IMR-90 (cell line): ENCODE results near the gene ANO10. TPM values are rescaled to one million over a fixed set of nuclear protein-coding genes. Genes with fewer than 3 reads are reported as not detected.
A peak's percentile ranks its signal among the peaks of the same experiment; 100 is the strongest.

Source experiments
- ATAC-seq: fragments of 200-7000 bp; cut with Tn5 transposase; 2 replicates; pipeline ENCODE4 v1.9.1; 2020; ENCODE audit warnings: low read depth, mild to moderate bottlenecking, moderate library complexity
- BruUV-seq: library from RNA; stranded (reverse); fragments of 400-500 nt; replicated peaks from 2 replicates; lab custom pipeline; 2021; lab: Mats Ljungman, UMichigan
- CTCF ChIA-PET: fragments of 300-600 bp; formaldehyde crosslinking; extraction: SDS; loops from one replicate; lab custom pipeline; 2021; ENCODE audit warnings: antibody characterized with exemption; lab: Yijun Ruan, JAX
- POLR2A ChIA-PET: fragments of 300-600 bp; sonication (Branson Sonifier 250); formaldehyde crosslinking; loops from one replicate; lab custom pipeline; 2022; ENCODE audit warnings: antibody characterized with exemption; ENCODE audit not compliant: unreplicated experiment; lab: Charles Lee
- DNase-seq: peaks from one replicate; pipeline ENCODE4 v3.0.0; 2013
- H2AFZ ChIP-seq: replicated peaks from 2 replicates; pipeline ENCODE3; 2013; ENCODE audit warnings: low read length, mild to moderate bottlenecking; ENCODE audit not compliant: poor library complexity
- H2AK5ac ChIP-seq: 2 replicates; pipeline ENCODE4 v1.6.1; 2013; ENCODE audit warnings: low read depth, low read length, inconsistent platforms
- H2AK9ac ChIP-seq: replicated peaks from 2 replicates; pipeline ENCODE3; 2013; ENCODE audit warnings: mild to moderate bottlenecking, low read depth, low read length, moderate library complexity; ENCODE audit not compliant: poor library complexity
- H2BK120ac ChIP-seq: 2 replicates; pipeline ENCODE4 v1.6.1; 2013; ENCODE audit warnings: low read depth, low read length, inconsistent platforms
- H2BK15ac ChIP-seq: 3 replicates; pipeline ENCODE4 v1.6.1; 2013; ENCODE audit warnings: low read depth, low read length, inconsistent platforms
- H2BK20ac ChIP-seq: 2 replicates; pipeline ENCODE4 v1.6.1; 2013; ENCODE audit warnings: low read depth, mild to moderate bottlenecking, inconsistent platforms, low read length, moderate library complexity
- H2BK5ac ChIP-seq: 2 replicates; pipeline ENCODE4 v1.6.1; 2013; ENCODE audit warnings: mild to moderate bottlenecking, low read depth, low read length, inconsistent platforms; ENCODE audit not compliant: poor library complexity, severe bottlenecking
- H3K14ac ChIP-seq: replicated peaks from 2 replicates; pipeline ENCODE4 v1.6.1; 2013; ENCODE audit warnings: low read depth, low read length, inconsistent platforms
- H3K18ac ChIP-seq: 2 replicates; pipeline ENCODE4 v1.6.1; 2013; ENCODE audit warnings: low read depth, low read length, control low read depth
- H3K23ac ChIP-seq: 2 replicates; pipeline ENCODE4 v1.6.1; 2013; ENCODE audit warnings: low read depth, low read length, inconsistent platforms
- H3K27ac ChIP-seq: 2 replicates; pipeline ENCODE4 v1.5.1; 2013; ENCODE audit warnings: mild to moderate bottlenecking, control low read depth, low read length; ENCODE audit not compliant: insufficient read depth
- H3K27me3 ChIP-seq: 2 replicates; pipeline ENCODE4 v1.6.1; 2013; ENCODE audit warnings: low read length; ENCODE audit not compliant: control insufficient read depth, insufficient read depth
- H3K36me3 ChIP-seq: 2 replicates; pipeline ENCODE4 v1.6.1; 2013; ENCODE audit warnings: low read length, mixed read lengths; ENCODE audit not compliant: control insufficient read depth, insufficient read depth
- H3K4ac ChIP-seq: 2 replicates; pipeline ENCODE4 v1.6.1; 2013; ENCODE audit warnings: low read depth, low read length, inconsistent platforms
- H3K4me1 ChIP-seq: 2 replicates; pipeline ENCODE4 v1.6.1; 2013; ENCODE audit warnings: low read length, mixed read lengths; ENCODE audit not compliant: control insufficient read depth, insufficient read depth
- H3K4me2 ChIP-seq: 2 replicates; pipeline ENCODE4 v1.6.1; 2013; ENCODE audit warnings: low read depth, mild to moderate bottlenecking, control low read depth, low read length, moderate library complexity
- H3K4me3 ChIP-seq: 2 replicates; pipeline ENCODE4 v1.5.1; 2013; ENCODE audit warnings: low read depth, mild to moderate bottlenecking, control low read depth, low read length, moderate library complexity; ENCODE audit not compliant: insufficient read depth
- H3K56ac ChIP-seq: 2 replicates; pipeline ENCODE4 v1.6.1; 2013; ENCODE audit warnings: low read length, inconsistent platforms; ENCODE audit not compliant: insufficient read depth; ENCODE audit errors: extremely low read depth
- H3K79me1 ChIP-seq, 2 experiments: 2 replicates each; pipeline ENCODE4 v1.6.1; 2013; ENCODE audit warnings: low read length in 2 of 2, inconsistent platforms in 1 of 2, low read depth in 1 of 2
- H3K9ac ChIP-seq: 2 replicates; pipeline ENCODE4 v1.6.1; 2013; ENCODE audit warnings: low read depth, low read length, control low read depth
- H3K9me1 ChIP-seq: 2 replicates; pipeline ENCODE4 v1.6.1; 2013; ENCODE audit warnings: low read length, inconsistent platforms; ENCODE audit not compliant: insufficient read depth
- H3K9me3 ChIP-seq: 2 replicates; pipeline ENCODE4 v1.6.1; 2013; ENCODE audit warnings: low read length; ENCODE audit not compliant: control insufficient read depth, insufficient read depth
- H4K20me1 ChIP-seq: 2 replicates; pipeline ENCODE4 v1.6.1; 2013; ENCODE audit warnings: low read length, inconsistent platforms; ENCODE audit not compliant: insufficient read depth
- H4K5ac ChIP-seq: 2 replicates; pipeline ENCODE4 v1.6.1; 2013; ENCODE audit warnings: mild to moderate bottlenecking, low read depth, low read length, control low read depth
- H4K8ac ChIP-seq, 2 experiments: 2 replicates each; pipeline ENCODE4 v1.6.1; 2013; ENCODE audit warnings: low read depth in 2 of 2, low read length in 2 of 2, control low read depth in 1 of 2, inconsistent platforms in 1 of 2
- H4K91ac ChIP-seq: 2 replicates; pipeline ENCODE4 v1.6.1; 2013; ENCODE audit warnings: low read depth, low read length, inconsistent platforms; ENCODE audit not compliant: insufficient read depth
- BHLHE40 ChIP-seq: fragments of 150-350 bp; IDR thresholded peaks from 2 replicates; pipeline ENCODE4 v1.6.1; 2016; ENCODE audit warnings: mild to moderate bottlenecking, low read depth, low read length
- CEBPB ChIP-seq: IDR thresholded peaks from 2 replicates; pipeline ENCODE4 v1.6.1; 2012; ENCODE audit warnings: low read depth, low read length, improper control_type of control experiment
- CHD1 ChIP-seq: IDR thresholded peaks from 2 replicates; pipeline ENCODE4 v1.6.1; 2012; ENCODE audit warnings: low read depth, low read length, improper control_type of control experiment
- CTCF ChIP-seq: conservative IDR thresholded peaks from 2 replicates; pipeline ENCODE4 v1.5.1; 2012; ENCODE audit warnings: mild to moderate bottlenecking, low read depth, low read length, improper control_type of control experiment
- ELK1 ChIP-seq: fragments of 150-350 bp; IDR thresholded peaks from 2 replicates; pipeline ENCODE4 v1.6.1; 2016; ENCODE audit warnings: low read depth, mild to moderate bottlenecking, low read length, moderate library complexity, borderline replicate concordance
- FOS ChIP-seq: fragments of 150-350 bp; IDR thresholded peaks from 2 replicates; pipeline ENCODE4 v1.6.1; 2016; ENCODE audit warnings: low read depth, low read length
- MAFK ChIP-seq: IDR thresholded peaks from 2 replicates; pipeline ENCODE4 v1.6.1; 2012; ENCODE audit warnings: low read depth, low read length, improper control_type of control experiment
- MAZ ChIP-seq: IDR thresholded peaks from 2 replicates; pipeline ENCODE4 v1.6.1; 2012; ENCODE audit warnings: low read depth, mild to moderate bottlenecking, low read length, improper control_type of control experiment, moderate library complexity, borderline replicate concordance
- MXI1 ChIP-seq: IDR thresholded peaks from 2 replicates; pipeline ENCODE4 v1.6.1; 2012; ENCODE audit warnings: low read depth, mild to moderate bottlenecking, low read length, moderate library complexity, borderline replicate concordance
- NFE2L2 ChIP-seq: fragments of 150-350 bp; IDR thresholded peaks from 2 replicates; pipeline ENCODE4 v1.6.1; 2016; ENCODE audit warnings: low read depth, mild to moderate bottlenecking, low read length
- POLR2A ChIP-seq: IDR thresholded peaks from 2 replicates; pipeline ENCODE4 v1.6.1; 2012; ENCODE audit warnings: mild to moderate bottlenecking, low read depth, low read length
- RAD21 ChIP-seq: IDR thresholded peaks from 2 replicates; pipeline ENCODE4 v1.6.1; 2012; ENCODE audit warnings: low read length, improper control_type of control experiment
- RCOR1 ChIP-seq: IDR thresholded peaks from 2 replicates; pipeline ENCODE4 v1.6.1; 2012; ENCODE audit warnings: mild to moderate bottlenecking, low read length, improper control_type of control experiment; ENCODE audit not compliant: insufficient replicate concordance
- RFX5 ChIP-seq: IDR thresholded peaks from 2 replicates; pipeline ENCODE4 v1.8.0; 2012; ENCODE audit warnings: low read depth, mild to moderate bottlenecking, low read length, moderate library complexity
- SMC3 ChIP-seq: fragments of 150-350 bp; IDR thresholded peaks from 2 replicates; pipeline ENCODE4 v1.6.1; 2016; ENCODE audit warnings: low read depth, mild to moderate bottlenecking, antibody characterized with exemption, low read length, moderate library complexity
- USF2 ChIP-seq: fragments of 150-350 bp; IDR thresholded peaks from 2 replicates; pipeline ENCODE4 v1.6.1; 2017; ENCODE audit warnings: mild to moderate bottlenecking, antibody characterized with exemption, low read length, low read depth
- WGBS, 2 experiments: methylation state at CpG; one replicate each; pipeline versions ENCODE4 v1.1.5 to v1.1.7; 2013; ENCODE audit warnings: missing lambda C conversion rate in 2 of 2; ENCODE audit not compliant: insufficient read length in 1 of 2; ENCODE audit errors: extremely low coverage in 2 of 2; 5-methylcytosine and 5-hydroxymethylcytosine counted together
- dilution Hi-C: fragments of 300-500 bp; cut with HindIII; formaldehyde crosslinking; loops from one replicate; pipeline ENCODE4 v1.14.3; 2018; ENCODE audit warnings: low sequenced_read_pairs; ENCODE audit not compliant: unreplicated experiment
- in situ Hi-C: fragments of 300-500 bp; cut with MboI; formaldehyde crosslinking; loops from 3 replicates; pipeline ENCODE4 v1.14.3; 2019; ENCODE audit warnings: low sequenced_read_pairs, inconsistent platforms, mixed read lengths
- intact Hi-C: fragments of 100-400 bp; cut with micrococcal nuclease; formaldehyde crosslinking; loops from 2 replicates; pipeline ENCODE4 v1.10.0; 2022
- polyA plus RNA-seq, 3 experiments: library from polyadenylated mRNA; depleted of rRNA; stranded (reverse); fragments of >200 nt; gene quantifications; 2 replicates each; pipeline ENCODE4 v1.2.3, GENCODE V29; 2012; ENCODE audit warnings: low replicate concordance in 1 of 3
- total RNA-seq: library from RNA; depleted of rRNA; stranded (reverse); fragments of >200 nt; gene quantifications from 2 replicates; pipeline ENCODE4 v1.2.3, GENCODE V29; 2012

The ANO10 gene
- total and polyA plus RNA-seq, 2 of the 4 experiments (the other 2 are of a cell fraction), result 28.5 to 41.6 TPM

GRCh38 chr3:43345877-43346276 lies 275.9 kb downstream of the ANO10 start:
- CTCF ChIA-PET, result no interaction called here

More at GRCh38 chr3:43345877-43346276, 275.9 kb downstream of the ANO10 start:
- H3K27me3 ChIP-seq, result no peaks in the 10 kb centered on the region
- H4K8ac ChIP-seq, result no peak overlapping the region
- no peak overlapping the region for H2BK5ac ChIP-seq
- no peak overlapping the region for H3K4ac ChIP-seq
- H2AFZ ChIP-seq, result no peak overlapping the region
- 80% methylated on average over 1 of the region's 6 CpGs; no CpG with 5 or more reads in 1 of the 2 experiments for WGBS, 2 experiments
- DNase-seq (peak; percentile 69), ATAC-seq (peak; percentile 92)
- intact Hi-C loops, result no loop called here
- no peaks in the 10 kb centered on the region for H3K9me3 ChIP-seq
- H3K4me1 ChIP-seq, result peaks cover 2% of the 10 kb centered on the region
- H3K36me3 ChIP-seq, result peaks cover 39% of the 10 kb centered on the region
- H3K9ac ChIP-seq, result no peak overlapping the region
- POLR2A ChIA-PET, result no interaction called here
- H2BK15ac ChIP-seq, result no peak overlapping the region
- no peak overlapping the region for H4K5ac ChIP-seq
- no peak overlapping the region for H2BK20ac ChIP-seq
- H2AK5ac ChIP-seq, result no peak overlapping the region
- TF ChIP-seq CHD1, result no peak
- TF ChIP-seq MAFK, result no peak
- TF ChIP-seq RAD21, result no peak
- no peak for TF ChIP-seq RCOR1
- TF ChIP-seq MAZ, result no peak
- TF ChIP-seq BHLHE40, result no peak
- no peak for TF ChIP-seq POLR2A
- no peak for TF ChIP-seq FOS
- no peak for TF ChIP-seq CTCF
- TF ChIP-seq CEBPB, result no peak
- no peak for TF ChIP-seq SMC3
- no peak for TF ChIP-seq USF2
- TF ChIP-seq NFE2L2, result no peak
- no peak for TF ChIP-seq MXI1
- no peak for TF ChIP-seq ELK1
- TF ChIP-seq RFX5, result no peak
- peaks cover 10 to 45% of the 10 kb centered on the region in 2 experiments for H3K79me1 ChIP-seq
- no peak overlapping the region for H2AK9ac ChIP-seq
- H3K27ac ChIP-seq, result no peak overlapping the region
- H3K4me2 ChIP-seq, result no peak overlapping the region
- no peak overlapping the region for H4K91ac ChIP-seq
- BruUV-seq, result no TSS peak
- no peak overlapping the region for H3K4me3 ChIP-seq
- no peak overlapping the region for H2BK120ac ChIP-seq
- H3K23ac ChIP-seq, result no peak overlapping the region
- H3K56ac ChIP-seq, result no peak overlapping the region
- H3K18ac ChIP-seq, result no peak overlapping the region
- H4K20me1 ChIP-seq, result no peaks in the 10 kb centered on the region
- dilution Hi-C loops, result no loop called here
- peaks cover 6% of the 10 kb centered on the region; the same call in 1 of the 2 replicates for H3K9me1 ChIP-seq
- in situ Hi-C loops, result no loop called here
- H3K14ac ChIP-seq, result no peak overlapping the region
